Right lobe of liver (tissue), 6 donors: ENCODE data around the gene LYL1. TPM values are rescaled to one million over a fixed set of nuclear protein-coding genes. Genes with fewer than 3 reads are reported as not detected.

Experiments used
- ATAC-seq, 4 donors: fragments of 200-7000 bp; cut with Tn5 transposase; one replicate each; pipeline ENCODE4 v1.9.1; 2020; ENCODE audit warnings: mild to moderate bottlenecking in 4 of 4, moderate library complexity in 4 of 4
- DNase-seq, 3 donors: peaks; one replicate each; pipeline ENCODE4 v3.0.0-alpha.2; 2020
- H3K27ac ChIP-seq, 3 donors: fragments of 200-600 bp; one replicate each; pipeline ENCODE4 v1.8.0; 2022
- H3K27me3 ChIP-seq, 2 donors: fragments of 200-600 bp; one replicate each; pipeline ENCODE4 v1.8.0; 2022
- H3K36me3 ChIP-seq, 4 donors: fragments of 200-600 bp; sonication (generic) in 1 of 4; one replicate each; pipeline versions ENCODE4 v1.5.1 to v1.8.0; 2017 to 2022; ENCODE audit warnings: control low read depth in 1 of 4
- H3K4me1 ChIP-seq, 4 donors: fragments of 200-600 bp; sonication (generic) in 1 of 4; one replicate each; pipeline versions ENCODE4 v1.5.1 to v1.8.0; 2017 to 2022; ENCODE audit warnings: control low read depth in 1 of 4
- H3K4me3 ChIP-seq, 3 donors: fragments of 200-600 bp; one replicate each; pipeline ENCODE4 v1.8.0; 2022
- H3K9me3 ChIP-seq, 4 donors: fragments of 200-600 bp; sonication (generic) in 1 of 4; one replicate each; pipeline versions ENCODE4 v1.5.1 to v1.8.0; 2017 to 2022; ENCODE audit warnings: control low read depth in 1 of 4
- POLR2A ChIP-seq: fragments of 450-650 bp; IDR thresholded peaks from one replicate; pipeline ENCODE4 v1.6.1; 2017; ENCODE audit warnings: antibody characterized with exemption, mild to moderate bottlenecking
- WGBS: methylation state at CpG from one replicate; pipeline ENCODE4 v1.1.6; 2018; ENCODE audit warnings: low coverage, low lambda C conversion rate; ENCODE audit not compliant: insufficient coverage; ENCODE audit errors: missing lambda C conversion rate; 5-methylcytosine and 5-hydroxymethylcytosine counted together
- intact Hi-C, 2 donors: fragments of 100-400 bp; cut with DNase I; formaldehyde crosslinking; loops; one replicate each; pipeline versions ENCODE4 v1.11.2 to v1.14.1; 2022
- total RNA-seq, 6 experiments: library from RNA; depleted of rRNA in 2 of 6; stranded (reverse); fragments of >200 nt in 2 of 6; fragmentation: NEBNext Ultra II Directional in 3 of 6; extraction: Animal tissue kit (Norgen Biotek cat#: 25700) in 3 of 6; gene quantifications; one replicate each; pipeline versions ENCODE4 v1.1.0 to v1.2.4, GENCODE V29; 2016 to 2023
- TF ChIP-seq, protein P1 (sequence below), 4 donors: fragments of 200-600 bp in 3 of 4; fragments of 450-650 bp in 1 of 4; IDR thresholded peaks; one replicate each; pipeline versions ENCODE4 v1.5.1 to v1.8.0; 2016 to 2022; ENCODE audit warnings: antibody characterized with exemption in 4 of 4, mild to moderate bottlenecking in 2 of 4
- donor health status: DM: no; HTN: yes; CAD: no.
- donor health status: DM: no; HTN: no; CAD: no.
- donor health status: DM: no; HTN: no; CAD: no.
- donor health status: DM: no; HTN: yes; CAD: no.
- donor health status: DM: no; HTN: yes; CAD: no.

Gene LYL1
- total RNA-seq, 6 experiments from 2014 or later = 1.1 to 3.7 (median 2.3) TPM

DNA sequence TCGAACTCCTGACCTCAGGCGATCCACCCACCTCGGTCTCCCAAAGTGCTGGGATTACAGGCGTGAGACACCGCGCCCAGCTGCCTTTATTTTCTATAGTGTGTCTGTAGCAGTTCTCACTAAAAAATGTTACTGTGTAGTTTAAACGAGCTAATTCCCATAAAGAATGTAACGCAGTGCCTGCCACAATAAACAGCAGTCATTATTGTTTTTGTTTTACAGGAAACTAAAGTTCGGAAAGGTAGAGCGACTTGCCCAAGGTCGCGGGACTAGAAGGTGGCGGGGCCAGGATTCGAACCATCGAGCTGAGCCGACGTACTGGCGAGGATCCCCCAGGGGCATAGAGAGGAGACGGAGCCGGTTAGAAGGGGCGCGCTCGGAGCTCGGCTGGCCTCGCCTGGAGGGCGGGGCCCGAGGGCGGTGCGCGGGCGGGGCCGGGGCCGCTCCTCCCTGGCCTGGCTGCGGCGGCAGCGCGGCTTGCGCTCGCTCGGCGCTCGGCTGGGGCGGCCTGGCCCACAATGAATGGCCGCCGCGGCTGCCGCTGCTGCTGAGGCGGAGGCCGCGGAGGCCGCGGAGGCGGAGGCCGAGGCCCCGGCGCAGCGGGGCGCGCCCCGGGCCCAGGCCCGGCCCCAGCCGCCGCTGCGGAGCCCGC, 15.2 kb upstream of the LYL1 start, which contains the start of gene NACC1:
Gene NACC1 (plus strand): TSS at position 493 of the 652 bp plus-strand sequence. CDS start 16,944 bp downstream, outside the sequence.
- no peak for TF ChIP-seq POLR2A
- TF ChIP-seq, protein P1, sequence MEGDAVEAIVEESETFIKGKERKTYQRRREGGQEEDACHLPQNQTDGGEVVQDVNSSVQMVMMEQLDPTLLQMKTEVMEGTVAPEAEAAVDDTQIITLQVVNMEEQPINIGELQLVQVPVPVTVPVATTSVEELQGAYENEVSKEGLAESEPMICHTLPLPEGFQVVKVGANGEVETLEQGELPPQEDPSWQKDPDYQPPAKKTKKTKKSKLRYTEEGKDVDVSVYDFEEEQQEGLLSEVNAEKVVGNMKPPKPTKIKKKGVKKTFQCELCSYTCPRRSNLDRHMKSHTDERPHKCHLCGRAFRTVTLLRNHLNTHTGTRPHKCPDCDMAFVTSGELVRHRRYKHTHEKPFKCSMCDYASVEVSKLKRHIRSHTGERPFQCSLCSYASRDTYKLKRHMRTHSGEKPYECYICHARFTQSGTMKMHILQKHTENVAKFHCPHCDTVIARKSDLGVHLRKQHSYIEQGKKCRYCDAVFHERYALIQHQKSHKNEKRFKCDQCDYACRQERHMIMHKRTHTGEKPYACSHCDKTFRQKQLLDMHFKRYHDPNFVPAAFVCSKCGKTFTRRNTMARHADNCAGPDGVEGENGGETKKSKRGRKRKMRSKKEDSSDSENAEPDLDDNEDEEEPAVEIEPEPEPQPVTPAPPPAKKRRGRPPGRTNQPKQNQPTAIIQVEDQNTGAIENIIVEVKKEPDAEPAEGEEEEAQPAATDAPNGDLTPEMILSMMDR (IDR thresholded peaks at IDR 0.05) = no peak
- H3K4me1 ChIP-seq = peaks cover 0 to 16% (median 7%) of the 10 kb centered on the region in 4 donors
- peaks cover 0 to 12% (median 0%) of the 10 kb centered on the region in 4 donors for H3K36me3 ChIP-seq

DNA sequence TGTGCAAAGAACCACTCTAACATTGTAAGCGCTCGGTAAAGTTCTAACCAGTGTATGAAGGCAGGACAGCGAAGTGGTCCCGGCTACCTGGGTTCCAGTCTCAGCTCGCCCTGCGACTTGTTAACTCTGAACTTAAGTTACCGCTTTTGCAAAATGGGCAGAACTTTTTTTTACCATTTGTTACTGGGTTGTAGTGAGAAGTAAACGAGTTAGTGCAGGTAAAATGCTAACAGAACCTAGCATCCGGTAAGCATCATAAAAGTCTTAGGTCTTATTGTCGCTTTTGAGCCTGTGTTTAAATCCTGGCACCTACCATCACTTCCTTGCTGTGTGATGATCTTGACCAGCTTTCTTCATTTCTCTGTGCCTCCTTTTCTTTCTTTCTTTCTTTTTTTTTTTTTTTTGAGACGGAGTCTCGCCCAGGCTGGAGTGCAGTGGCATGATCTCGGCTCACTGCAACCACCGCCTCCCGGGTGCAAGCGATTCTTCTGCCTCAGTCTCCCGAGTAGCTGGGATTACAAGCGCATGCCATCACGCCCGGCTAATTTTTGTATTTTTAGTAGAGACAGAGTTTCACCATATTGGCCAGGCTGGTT, 14.6 kb upstream of the LYL1 start:
- TF ChIP-seq POLR2A = no peak
- TF ChIP-seq, protein P1 (IDR thresholded peaks at IDR 0.05) = no peak
- no peaks in the 10 kb centered on the region for H3K27me3 ChIP-seq
- peak overlapping the region; percentile 97 to 99 (median 98) for H3K4me3 ChIP-seq
- no peaks in the 10 kb centered on the region for H3K9me3 ChIP-seq
- no peak for DNase-seq
- H3K27ac ChIP-seq = peak overlapping the region; percentile 17 to 56 (median 42)
- peak; percentile 1 to 14 (median 5) for ATAC-seq
- peaks cover 0 to 17% (median 0%) of the 10 kb centered on the region in 4 donors for H3K36me3 ChIP-seq
- intact Hi-C loops = no loop called here
- 14% methylated on average over 20 of the region's 20 CpGs for WGBS
- peaks cover 0 to 16% (median 7%) of the 10 kb centered on the region in 4 donors for H3K4me1 ChIP-seq

More for the DNA sequence above, 15.2 kb upstream of the LYL1 start, which contains the start of gene NACC1:
- Histone ChIP-seq H3K27ac (peak within 1 kb of the TSS; percentile 42 to 56 (median 49)), H3K27me3 (no peaks in the 10 kb centered on the region), H3K9me3 (no peaks in the 10 kb centered on the region), H3K4me3 (peak within 1 kb of the TSS; percentile 97 to 99 (median 98))
- WGBS = 6% methylated on average over 29 of the region's 65 CpGs
- DNase-seq (peak; percentile 91 to 93 (median 92)), ATAC-seq (peak; percentile 87 to 95 (median 90))
- intact Hi-C loops = no loop called here

DNA sequence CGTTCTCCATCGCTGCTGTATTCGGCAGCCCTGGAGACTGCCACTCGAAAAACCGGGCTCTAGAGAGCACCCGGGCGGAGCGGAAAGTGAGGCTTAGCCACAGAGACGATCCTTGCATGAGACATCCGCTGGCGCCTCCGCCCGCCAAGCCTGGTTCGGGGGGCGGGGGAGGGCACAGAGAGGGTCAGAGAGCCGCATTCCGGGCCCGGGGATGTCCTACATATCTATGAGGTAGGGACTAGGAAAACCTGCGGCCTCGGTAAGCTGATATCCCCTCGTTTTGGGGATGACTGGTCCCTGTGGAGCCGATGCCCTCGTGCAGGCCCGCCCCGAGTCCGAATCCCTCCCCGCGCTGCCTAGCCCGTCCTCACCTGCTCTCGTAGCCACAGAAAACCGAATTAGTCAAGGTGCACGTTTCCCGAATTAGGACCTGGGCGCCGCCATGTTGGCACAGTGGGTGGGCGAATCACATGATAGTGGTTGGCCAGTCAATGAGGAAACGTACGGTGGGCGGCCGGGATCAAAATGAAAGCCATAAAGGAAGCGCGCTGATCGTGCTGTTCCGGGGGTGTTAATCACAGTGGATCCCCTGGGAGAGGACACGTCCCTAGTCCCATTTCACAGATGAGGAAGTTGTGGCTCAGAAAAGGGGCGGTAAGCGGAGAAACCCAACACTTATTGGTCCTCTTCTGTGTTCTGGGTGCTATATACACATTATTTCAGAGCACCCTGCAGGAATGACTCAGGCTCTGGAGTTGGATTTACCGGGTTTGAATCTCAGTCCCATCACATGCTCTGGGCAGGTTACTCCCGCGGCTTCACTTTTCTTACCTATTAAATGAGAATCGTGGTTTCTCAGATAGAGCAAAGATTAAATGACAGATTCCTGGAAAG, 13.9 kb upstream of the LYL1 start, which contains the start of gene TRMT1:
Gene TRMT1 (minus strand): TSS at position 459 of the 894 bp plus-strand sequence. CDS start 341 bp downstream, at position 118.
- H3K27me3 ChIP-seq = no peaks in the 10 kb centered on the region
- H3K9me3 ChIP-seq = no peaks in the 10 kb centered on the region
- peaks cover 0 to 16% (median 7%) of the 10 kb centered on the region in 4 donors for H3K4me1 ChIP-seq
- peaks cover 0 to 18% (median 0%) of the 10 kb centered on the region in 4 donors for H3K36me3 ChIP-seq
- H3K27ac ChIP-seq = peak within 1 kb of the TSS; percentile 17 to 56 (median 42)
- WGBS = 0% methylated on average over 15 of the region's 51 CpGs
- ATAC-seq (peak; percentile 69 to 85 (median 79)), DNase-seq (peak; percentile 91 to 95 (median 93))
- peak within 1 kb of the TSS; percentile 97 to 99 (median 98) for H3K4me3 ChIP-seq
- TF ChIP-seq POLR2A = peak; percentile 15
- TF ChIP-seq, protein P1 (IDR thresholded peaks at IDR 0.05) = no peak
- intact Hi-C loops = no loop called here

- H3K4me3 ChIP-seq = peak overlapping the region; percentile 97 to 99 (median 98)
- peak overlapping the region in 2 of 3 donors; percentile 17 to 21 for H3K27ac ChIP-seq
- no peaks in the 10 kb centered on the region for H3K27me3 ChIP-seq
- intact Hi-C loops = no loop called here
- DNase-seq (peak in 1 of 3 donors; percentile 46), ATAC-seq (no peak)
- WGBS = 29% methylated on average over 1 of the region's 18 CpGs
- peaks cover 0 to 16% (median 7%) of the 10 kb centered on the region in 4 donors for H3K4me1 ChIP-seq
- no peaks in the 10 kb centered on the region for H3K9me3 ChIP-seq
- TF ChIP-seq, protein P1 (IDR thresholded peaks at IDR 0.05) = no peak
- TF ChIP-seq POLR2A = no peak
- H3K36me3 ChIP-seq = peaks cover 0 to 18% (median 0%) of the 10 kb centered on the region in 4 donors
These were observed 13.3 kb upstream of the LYL1 start for GRCh38 chr19:13115936-13116281.
